ENCODE results near the gene ATP6V1C2. TPM values are rescaled to one million over a fixed set of nuclear protein-coding genes. Genes with fewer than 3 reads are reported as not detected.
"Not testable (repeated sequence)": the region's sequence is repeated elsewhere in the genome, so short reads cannot be mapped to it uniquely, and the experiment has no call there.

Gene ATP6V1C2
- total RNA-seq, 2 experiments from 2014 or later, result not detected

DNA sequence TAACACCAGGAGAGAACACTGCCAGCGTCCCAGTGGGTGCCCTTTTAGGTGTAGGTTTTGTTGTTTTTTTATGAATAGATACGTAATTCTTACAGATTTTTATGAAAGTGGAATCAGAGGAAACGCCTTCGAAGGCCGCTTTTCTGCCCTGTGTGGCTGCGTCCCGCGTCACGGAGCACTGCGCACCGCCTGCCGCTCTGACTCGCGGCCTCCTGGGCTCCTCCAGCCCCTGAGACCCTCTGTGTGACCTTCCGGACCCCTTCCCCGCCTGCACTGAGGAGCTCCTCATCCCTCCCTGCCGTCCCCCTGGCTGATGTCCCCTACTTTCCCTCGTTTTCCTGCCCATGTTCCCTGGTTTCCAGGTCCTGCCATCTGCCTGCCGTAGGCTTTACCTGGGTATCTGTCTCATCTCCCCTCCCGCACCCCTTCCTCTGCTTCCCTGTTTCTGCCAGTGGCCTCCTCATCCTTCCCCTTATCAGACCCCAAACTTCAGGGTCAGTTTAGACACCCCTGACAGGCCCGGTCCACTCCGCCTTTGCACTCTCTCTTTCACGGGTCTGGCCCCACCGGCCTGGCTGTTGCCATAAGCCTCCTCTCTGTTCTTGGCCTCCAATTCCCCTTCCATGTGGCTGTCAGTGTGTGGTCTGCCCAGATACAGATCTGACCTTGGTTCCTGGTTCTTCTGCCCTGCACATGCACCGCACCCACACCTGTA lies 58.5 kb downstream of the ATP6V1C2 start:
- peaks cover 0 to 5% of the 10 kb centered on the region in 2 experiments for H3K9me3 ChIP-seq (ENCODE audit: control insufficient read depth in 1 of 2, insufficient read depth in 1 of 2, low read length in 2 of 2)
- peaks cover 56% of the 10 kb centered on the region for H3K36me3 ChIP-seq (ENCODE audit: insufficient read depth, low read length)
- Mint-ChIP-seq H3K4me3 (no peak overlapping the region), H3K4me1 (ENCODE audit: low read depth) (no peaks in the 10 kb centered on the region), H3K36me3 (ENCODE audit: low read depth) (peaks cover 44% of the 10 kb centered on the region), H3K27me3 (no peaks in the 10 kb centered on the region), H3K27ac (no peak overlapping the region), H3K9me3 (no peaks in the 10 kb centered on the region)
- H3K27ac ChIP-seq (ENCODE audit: low read depth in 1 of 2, low read length in 2 of 2), result no peak overlapping the region
- no peak overlapping the region for H3K4me3 ChIP-seq (ENCODE audit: low read length)
- intact Hi-C loops (cut with DNase I, micrococcal nuclease), result no loop called here
- H3K27me3 ChIP-seq (ENCODE audit: control insufficient read depth in 1 of 2, insufficient read depth in 2 of 2, low read length in 2 of 2), result no peaks in the 10 kb centered on the region
- no peak for ATAC-seq (ENCODE audit: poor library complexity)
- POLR2A ChIA-PET, result no interaction called here
- CTCF ChIA-PET, result no interaction called here
- no peak for DNase-seq
- no peaks in the 10 kb centered on the region for H3K4me1 ChIP-seq (ENCODE audit: insufficient read depth, low read length)
- TF ChIP-seq, protein P1, sequence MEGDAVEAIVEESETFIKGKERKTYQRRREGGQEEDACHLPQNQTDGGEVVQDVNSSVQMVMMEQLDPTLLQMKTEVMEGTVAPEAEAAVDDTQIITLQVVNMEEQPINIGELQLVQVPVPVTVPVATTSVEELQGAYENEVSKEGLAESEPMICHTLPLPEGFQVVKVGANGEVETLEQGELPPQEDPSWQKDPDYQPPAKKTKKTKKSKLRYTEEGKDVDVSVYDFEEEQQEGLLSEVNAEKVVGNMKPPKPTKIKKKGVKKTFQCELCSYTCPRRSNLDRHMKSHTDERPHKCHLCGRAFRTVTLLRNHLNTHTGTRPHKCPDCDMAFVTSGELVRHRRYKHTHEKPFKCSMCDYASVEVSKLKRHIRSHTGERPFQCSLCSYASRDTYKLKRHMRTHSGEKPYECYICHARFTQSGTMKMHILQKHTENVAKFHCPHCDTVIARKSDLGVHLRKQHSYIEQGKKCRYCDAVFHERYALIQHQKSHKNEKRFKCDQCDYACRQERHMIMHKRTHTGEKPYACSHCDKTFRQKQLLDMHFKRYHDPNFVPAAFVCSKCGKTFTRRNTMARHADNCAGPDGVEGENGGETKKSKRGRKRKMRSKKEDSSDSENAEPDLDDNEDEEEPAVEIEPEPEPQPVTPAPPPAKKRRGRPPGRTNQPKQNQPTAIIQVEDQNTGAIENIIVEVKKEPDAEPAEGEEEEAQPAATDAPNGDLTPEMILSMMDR (IDR thresholded peaks at IDR 0.05), result no peak

DNA sequence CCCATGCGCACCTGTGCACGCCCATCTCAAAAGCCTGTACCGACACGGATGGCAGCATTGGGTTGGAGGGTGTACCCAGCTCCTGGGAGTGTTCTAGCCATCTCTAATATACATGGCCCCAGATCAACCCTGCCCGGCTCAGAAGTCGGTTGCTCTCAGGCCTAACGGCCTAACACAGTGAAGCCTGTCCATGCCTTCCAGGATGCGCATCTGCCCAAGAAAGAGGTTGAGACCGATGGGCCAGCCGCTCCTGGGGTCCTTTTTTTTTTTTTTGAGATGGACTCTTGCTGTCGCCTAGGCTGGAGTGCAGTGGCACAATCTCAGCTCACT lies 59.0 kb downstream of the ATP6V1C2 start:
- DNase-seq (no peak), ATAC-seq (ENCODE audit: poor library complexity) (no peak)
- H3K27me3 Mint-ChIP-seq, result no peaks in the 10 kb centered on the region
- Histone ChIP-seq H3K36me3 (ENCODE audit: insufficient read depth, low read length) (peaks cover 61% of the 10 kb centered on the region), H3K9me3 (ENCODE audit: control insufficient read depth in 1 of 2, insufficient read depth in 1 of 2, low read length in 2 of 2) (peaks cover 0 to 5% of the 10 kb centered on the region in 2 experiments), H3K27ac (ENCODE audit: low read depth in 1 of 2, low read length in 2 of 2) (no peak overlapping the region), H3K27me3 (ENCODE audit: control insufficient read depth in 1 of 2, insufficient read depth in 2 of 2, low read length in 2 of 2) (no peaks in the 10 kb centered on the region), H3K4me3 (ENCODE audit: low read length) (no peak overlapping the region), H3K4me1 (ENCODE audit: insufficient read depth, low read length) (no peaks in the 10 kb centered on the region)
- H3K4me1 Mint-ChIP-seq (ENCODE audit: low read depth), result no peaks in the 10 kb centered on the region
- CTCF ChIA-PET, result no interaction called here
- H3K36me3 Mint-ChIP-seq (ENCODE audit: low read depth), result peaks cover 49% of the 10 kb centered on the region
- no peaks in the 10 kb centered on the region for H3K9me3 Mint-ChIP-seq
- TF ChIP-seq, protein P1 (IDR thresholded peaks at IDR 0.05), result no peak
- intact Hi-C loops (cut with DNase I, micrococcal nuclease), result no loop called here
- no peak overlapping the region for H3K27ac Mint-ChIP-seq
- POLR2A ChIA-PET, result no interaction called here
- no peak overlapping the region for H3K4me3 Mint-ChIP-seq

DNA sequence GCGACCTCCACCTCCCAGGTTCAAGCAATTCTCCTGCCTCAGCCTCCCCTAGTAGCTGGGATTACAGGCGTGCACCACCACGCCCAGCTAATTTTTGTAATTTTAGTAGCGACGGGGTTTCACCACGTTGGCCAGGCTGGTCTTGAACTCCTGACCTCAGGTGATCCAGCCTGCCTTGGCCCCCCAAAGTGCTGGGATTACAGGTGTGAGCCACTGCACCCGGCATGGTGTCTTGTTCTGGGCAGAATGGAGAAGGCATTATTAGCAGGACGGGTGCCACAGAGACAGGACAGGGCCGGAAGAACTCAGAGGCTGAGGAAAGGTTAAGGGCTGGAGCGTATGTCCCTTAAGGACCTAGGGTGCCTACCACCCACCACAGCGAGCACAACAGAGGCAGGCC lies 59.4 kb downstream of the ATP6V1C2 start:
- intact Hi-C loops (cut with DNase I, micrococcal nuclease); H3K27me3 Mint-ChIP-seq; CTCF ChIA-PET; DNase-seq; ATAC-seq (ENCODE audit: poor library complexity); H3K9me3 ChIP-seq (ENCODE audit: control insufficient read depth in 1 of 2, insufficient read depth in 1 of 2, low read length in 2 of 2); H3K27ac Mint-ChIP-seq; H3K4me3 Mint-ChIP-seq; H3K4me3 ChIP-seq (ENCODE audit: low read length); H3K27me3 ChIP-seq (ENCODE audit: control insufficient read depth in 1 of 2, insufficient read depth in 2 of 2, low read length in 2 of 2); H3K27ac ChIP-seq (ENCODE audit: low read depth in 1 of 2, low read length in 2 of 2); POLR2A ChIA-PET; H3K4me1 ChIP-seq (ENCODE audit: insufficient read depth, low read length); H3K9me3 Mint-ChIP-seq; H3K4me1 Mint-ChIP-seq (ENCODE audit: low read depth): not testable (repeated sequence)
- peaks cover 53% of the 10 kb centered on the region for H3K36me3 Mint-ChIP-seq (ENCODE audit: low read depth)
- peaks cover 64% of the 10 kb centered on the region for H3K36me3 ChIP-seq (ENCODE audit: insufficient read depth, low read length)

DNA sequence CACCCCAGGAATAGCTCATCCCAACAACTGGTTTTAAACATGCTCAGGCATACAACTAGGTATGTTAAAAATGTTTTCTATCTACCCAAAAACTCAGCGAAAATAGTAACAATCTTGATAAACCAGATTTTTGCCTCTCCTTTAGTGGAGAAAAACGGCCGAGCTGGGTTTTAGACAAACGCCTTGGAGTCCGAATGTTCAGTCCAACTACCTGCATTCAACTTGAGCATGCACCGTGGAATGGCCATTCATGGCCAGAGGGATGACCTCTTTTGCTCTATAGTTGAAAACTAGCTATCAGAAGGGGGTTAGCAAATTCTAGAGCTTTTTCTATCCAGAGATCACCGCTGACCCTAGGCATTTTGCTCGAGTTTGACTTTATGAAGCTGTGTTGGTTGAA lies 60.3 kb downstream of the ATP6V1C2 start:
- intact Hi-C loops (cut with DNase I, micrococcal nuclease), result no loop called here
- ChIA-PET POLR2A (no interaction called here), CTCF (no interaction called here)

More for the DNA sequence above, 60.3 kb downstream of the ATP6V1C2 start:
- H3K4me3 Mint-ChIP-seq, result no peak overlapping the region
- Histone ChIP-seq H3K9me3 (ENCODE audit: control insufficient read depth in 1 of 2, insufficient read depth in 1 of 2, low read length in 2 of 2) (peaks cover 0 to 5% of the 10 kb centered on the region in 2 experiments), H3K4me1 (ENCODE audit: insufficient read depth, low read length) (no peaks in the 10 kb centered on the region), H3K36me3 (ENCODE audit: insufficient read depth, low read length) (peaks cover 73% of the 10 kb centered on the region), H3K4me3 (ENCODE audit: low read length) (no peak overlapping the region), H3K27ac (ENCODE audit: low read depth in 1 of 2, low read length in 2 of 2) (no peak overlapping the region), H3K27me3 (ENCODE audit: control insufficient read depth in 1 of 2, insufficient read depth in 2 of 2, low read length in 2 of 2) (no peaks in the 10 kb centered on the region)
- H3K27me3 Mint-ChIP-seq, result no peaks in the 10 kb centered on the region
- no peak for DNase-seq
- TF ChIP-seq, protein P1 (IDR thresholded peaks at IDR 0.05), result no peak
- no peak overlapping the region for H3K27ac Mint-ChIP-seq
- no peaks in the 10 kb centered on the region for H3K4me1 Mint-ChIP-seq (ENCODE audit: low read depth)
- no peak for ATAC-seq (ENCODE audit: poor library complexity)
- peaks cover 62% of the 10 kb centered on the region for H3K36me3 Mint-ChIP-seq (ENCODE audit: low read depth)
- no peaks in the 10 kb centered on the region for H3K9me3 Mint-ChIP-seq
